ENCODE data around the gene NFE2.

- TF ChIP-seq CTCF (IDR thresholded peaks at IDR 0.05) (no peak), POLR2A (IDR thresholded peaks at IDR 0.05) (no peak), EP300 (IDR thresholded peaks at IDR 0.05) (no peak)
These were observed 20.5 kb upstream of the NFE2 start for GRCh38 chr12:54321363-54321762.

All from tibial nerve (tissue), 4 donors.